PFSK-1 (cell line): ENCODE measurements around the gene NFATC4.

ENCODE experiments used
- FOXP2 ChIP-seq: optimal IDR thresholded peaks from 2 replicates; pipeline ENCODE3; 2011; ENCODE audit warnings: borderline replicate concordance, control low read depth, inconsistent platforms; ENCODE audit not compliant: insufficient read depth; ENCODE audit errors: extremely low read length, extremely low read depth
- POLR2AphosphoS5 ChIP-seq: IDR thresholded peaks from 2 replicates; pipeline ENCODE4 v1.6.1; 2012; ENCODE audit warnings: low read depth, mild to moderate bottlenecking, control low read depth, low read length, moderate library complexity
- REST ChIP-seq, 2 experiments: IDR thresholded peaks; 2 replicates each; pipeline versions ENCODE4 v1.6.1 to v1.8.0; 2011 to 2012; ENCODE audit warnings: low read depth in 2 of 2, low read length in 2 of 2, control low read depth in 1 of 2, inconsistent platforms in 1 of 2, mild to moderate bottlenecking in 1 of 2, moderate library complexity in 1 of 2; ENCODE audit not compliant: insufficient read depth in 1 of 2
- SIN3A ChIP-seq: IDR thresholded peaks from 2 replicates; pipeline ENCODE4 v1.6.1; 2012; ENCODE audit warnings: mild to moderate bottlenecking, low read length, moderate library complexity, borderline replicate concordance; ENCODE audit not compliant: insufficient read depth
- TAF1 ChIP-seq: IDR thresholded peaks from 2 replicates; pipeline ENCODE4 v1.6.1; 2012; ENCODE audit warnings: low read length, control low read depth, borderline replicate concordance; ENCODE audit not compliant: insufficient read depth

The NFATC4 gene

GRCh38 chr14:24340606-24341005 lies 27.4 kb upstream of the NFATC4 start:
- TF ChIP-seq TAF1, result no peak
- no peak for TF ChIP-seq SIN3A
- no peak for TF ChIP-seq POLR2AphosphoS5
- no peak for TF ChIP-seq REST (IDR thresholded peaks at IDR 0.05; ENCODE audit: insufficient read depth in 1 of 2, low read depth in 2 of 2, low read length in 2 of 2)
- TF ChIP-seq FOXP2, result no peak

- TF ChIP-seq SIN3A, result no peak
- TF ChIP-seq TAF1, result no peak
- TF ChIP-seq POLR2AphosphoS5, result no peak
- TF ChIP-seq REST (IDR thresholded peaks at IDR 0.05; ENCODE audit: insufficient read depth in 1 of 2, low read depth in 2 of 2, low read length in 2 of 2), result no peak
- TF ChIP-seq FOXP2, result no peak
Measured at GRCh38 chr14:24342889-24343288, 25.1 kb upstream of the NFATC4 start.

GRCh38 chr14:24343795-24344660 lies 24.0 kb upstream of the NFATC4 start:
- no peak for TF ChIP-seq SIN3A
- TF ChIP-seq FOXP2, result no peak
- no peak for TF ChIP-seq TAF1
- no peak for TF ChIP-seq POLR2AphosphoS5
- no peak for TF ChIP-seq REST (IDR thresholded peaks at IDR 0.05; ENCODE audit: insufficient read depth in 1 of 2, low read depth in 2 of 2, low read length in 2 of 2)

GRCh38 chr14:24347134-24347533 lies 20.9 kb upstream of the NFATC4 start:
- no peak for TF ChIP-seq FOXP2
- TF ChIP-seq TAF1, result no peak
- TF ChIP-seq SIN3A, result no peak
- no peak for TF ChIP-seq REST (IDR thresholded peaks at IDR 0.05; ENCODE audit: insufficient read depth in 1 of 2, low read depth in 2 of 2, low read length in 2 of 2)
- TF ChIP-seq POLR2AphosphoS5, result no peak

GRCh38 chr14:24348186-24348585 lies 19.8 kb upstream of the NFATC4 start:
- TF ChIP-seq TAF1, result no peak
- no peak for TF ChIP-seq POLR2AphosphoS5
- TF ChIP-seq SIN3A, result no peak
- no peak for TF ChIP-seq FOXP2
- no peak for TF ChIP-seq REST (IDR thresholded peaks at IDR 0.05; ENCODE audit: insufficient read depth in 1 of 2, low read depth in 2 of 2, low read length in 2 of 2)
